GM12873 (cell line): ENCODE results near the gene BNC1.

Source experiments
- TF ChIP-seq, protein P1 (sequence below): IDR thresholded peaks from 2 replicates; pipeline ENCODE4 v1.5.1; 2012; ENCODE audit warnings: low read depth, mild to moderate bottlenecking, moderate library complexity, low read length, control low read depth; ENCODE audit not compliant: insufficient read depth; ENCODE audit errors: missing control alignments

BNC1 gene

DNA sequence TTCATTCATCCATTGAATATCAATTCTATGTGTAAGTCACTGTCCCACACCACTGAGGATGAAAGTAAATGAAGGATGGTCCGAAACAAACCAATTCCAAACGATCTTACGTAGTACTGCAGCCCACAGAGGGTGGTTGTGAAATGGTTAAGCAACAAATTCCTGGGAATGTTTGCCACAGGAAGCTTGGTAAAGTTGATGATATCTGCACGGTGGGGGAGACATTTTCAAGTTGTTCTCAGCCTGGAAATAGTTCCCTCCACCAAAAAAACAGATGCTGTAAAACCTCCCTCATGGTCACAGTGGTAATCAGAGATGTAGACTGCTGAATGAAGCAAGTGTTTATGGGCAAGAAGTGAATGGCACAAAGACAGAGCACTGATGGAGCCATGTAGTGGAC, 35.9 kb upstream of the BNC1 start:
- TF ChIP-seq, protein P1, sequence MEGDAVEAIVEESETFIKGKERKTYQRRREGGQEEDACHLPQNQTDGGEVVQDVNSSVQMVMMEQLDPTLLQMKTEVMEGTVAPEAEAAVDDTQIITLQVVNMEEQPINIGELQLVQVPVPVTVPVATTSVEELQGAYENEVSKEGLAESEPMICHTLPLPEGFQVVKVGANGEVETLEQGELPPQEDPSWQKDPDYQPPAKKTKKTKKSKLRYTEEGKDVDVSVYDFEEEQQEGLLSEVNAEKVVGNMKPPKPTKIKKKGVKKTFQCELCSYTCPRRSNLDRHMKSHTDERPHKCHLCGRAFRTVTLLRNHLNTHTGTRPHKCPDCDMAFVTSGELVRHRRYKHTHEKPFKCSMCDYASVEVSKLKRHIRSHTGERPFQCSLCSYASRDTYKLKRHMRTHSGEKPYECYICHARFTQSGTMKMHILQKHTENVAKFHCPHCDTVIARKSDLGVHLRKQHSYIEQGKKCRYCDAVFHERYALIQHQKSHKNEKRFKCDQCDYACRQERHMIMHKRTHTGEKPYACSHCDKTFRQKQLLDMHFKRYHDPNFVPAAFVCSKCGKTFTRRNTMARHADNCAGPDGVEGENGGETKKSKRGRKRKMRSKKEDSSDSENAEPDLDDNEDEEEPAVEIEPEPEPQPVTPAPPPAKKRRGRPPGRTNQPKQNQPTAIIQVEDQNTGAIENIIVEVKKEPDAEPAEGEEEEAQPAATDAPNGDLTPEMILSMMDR: no peak

GRCh38 chr15:83319771-83320170, 35.3 kb upstream of the BNC1 start:
- TF ChIP-seq, protein P1: no peak

- TF ChIP-seq, protein P1: no peak
Observed at GRCh38 chr15:83318861-83319415, 34.5 kb upstream of the BNC1 start.

DNA sequence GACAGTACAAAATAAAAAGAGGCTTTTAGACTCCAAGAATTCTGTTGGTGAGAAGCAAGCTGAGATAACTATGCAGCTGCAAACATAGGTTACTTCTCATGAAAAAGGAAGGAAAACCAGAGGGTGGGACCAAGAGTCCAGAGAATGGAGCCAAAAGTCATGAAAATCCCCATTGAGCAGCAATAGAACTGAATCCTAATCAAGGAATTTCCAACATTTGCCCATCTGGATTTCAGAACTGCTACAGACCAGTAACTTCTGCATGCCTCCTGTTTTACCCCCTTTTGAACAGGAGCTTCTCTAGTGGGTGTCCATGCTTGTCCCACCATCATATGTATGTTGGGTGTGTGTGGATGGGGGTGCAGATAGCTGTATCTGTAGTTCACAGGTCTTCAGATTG, 33.6 kb upstream of the BNC1 start:
- TF ChIP-seq, protein P1: no peak

DNA sequence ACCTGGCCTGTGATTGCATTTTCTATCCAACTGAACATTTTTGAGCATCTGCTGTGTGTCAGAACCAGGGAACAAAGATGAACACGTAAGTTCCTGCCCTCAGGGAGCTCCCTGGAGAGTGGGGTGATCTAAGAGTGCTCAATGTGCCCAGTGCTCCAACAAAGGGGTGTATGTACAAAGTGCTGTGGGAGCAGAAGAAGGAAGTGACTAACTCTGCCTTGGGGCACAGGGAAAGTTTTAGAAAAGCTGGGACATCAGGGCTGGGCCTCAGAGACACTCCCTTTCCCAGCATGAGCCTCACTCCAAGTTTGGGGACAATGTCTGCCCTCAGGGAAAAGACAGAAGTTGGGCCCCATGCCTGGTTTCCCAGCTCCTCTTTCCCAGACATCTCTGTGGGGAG, 27.6 kb upstream of the BNC1 start:
- TF ChIP-seq, protein P1: no peak

DNA sequence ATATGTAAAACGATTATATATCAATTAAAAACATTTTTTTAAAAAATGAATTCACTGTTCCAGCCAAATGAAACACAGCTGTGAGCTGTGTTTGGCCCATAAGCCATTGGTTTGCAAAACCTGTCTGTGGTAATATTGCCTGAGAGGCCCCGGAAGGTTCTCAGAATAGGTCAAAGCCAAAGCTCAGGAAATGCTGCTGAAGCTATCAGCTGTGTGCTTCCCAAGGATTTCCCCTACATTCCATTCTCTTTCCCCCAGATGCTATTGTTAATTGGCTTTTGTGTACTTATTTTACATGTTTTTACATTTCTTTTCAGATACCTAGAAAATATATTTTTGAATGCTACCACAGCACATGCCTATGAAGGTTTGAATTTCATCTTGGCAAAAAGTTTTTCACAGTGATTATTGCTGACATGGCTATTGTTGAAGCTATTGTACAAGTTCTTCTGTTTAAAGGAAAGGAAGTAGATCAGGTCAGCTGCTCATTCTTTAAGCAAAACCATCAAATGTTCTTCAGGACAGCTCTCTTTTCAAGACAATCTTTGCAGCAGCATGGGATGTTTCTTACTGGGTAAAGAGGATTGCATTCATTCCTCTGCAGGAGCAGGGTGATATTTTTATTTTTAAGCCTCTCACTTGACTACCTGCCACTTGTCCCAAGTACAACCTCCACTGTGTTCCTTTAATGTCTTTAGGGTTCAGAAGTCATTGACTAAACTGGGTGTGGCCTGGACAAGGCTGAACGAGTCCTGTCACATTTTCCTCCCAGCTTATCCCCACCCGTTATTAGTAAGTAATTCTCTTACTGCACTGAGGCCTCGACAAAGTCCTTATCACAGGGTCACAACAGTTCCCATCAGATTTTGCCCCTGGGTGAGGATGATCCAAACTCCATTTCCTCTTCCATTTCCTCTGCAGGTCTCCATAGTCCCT, 26.3 kb upstream of the BNC1 start:
- TF ChIP-seq, protein P1: no peak

GRCh38 chr15:83308671-83309070, 24.2 kb upstream of the BNC1 start:
- TF ChIP-seq, protein P1: no peak
